ENCODE data around the gene PDE4B.

The PDE4B gene

GRCh38 chr1:65938506-65938905 is 145.8 kb downstream of the PDE4B start:
- TF ChIP-seq CTCF (IDR thresholded peaks at IDR 0.05; ENCODE audit: extremely low read depth, missing control alignments), result no peak
- DNase-seq (ENCODE audit: low spot score), result no peak

GRCh38 chr1:65939191-65939590 is 146.5 kb downstream of the PDE4B start:
- DNase-seq (ENCODE audit: low spot score), result no peak
- no peak for TF ChIP-seq CTCF (IDR thresholded peaks at IDR 0.05; ENCODE audit: extremely low read depth, missing control alignments)

GRCh38 chr1:65939636-65940035 is 146.9 kb downstream of the PDE4B start:
- no peak for DNase-seq (ENCODE audit: low spot score)
- no peak for TF ChIP-seq CTCF (IDR thresholded peaks at IDR 0.05; ENCODE audit: extremely low read depth, missing control alignments)

- no peak for DNase-seq (ENCODE audit: low spot score)
- TF ChIP-seq CTCF (IDR thresholded peaks at IDR 0.05; ENCODE audit: extremely low read depth, missing control alignments), result no peak
Measured at GRCh38 chr1:65940126-65940525, 147.4 kb downstream of the PDE4B start.

- no peak for TF ChIP-seq CTCF (IDR thresholded peaks at IDR 0.05; ENCODE audit: extremely low read depth, missing control alignments)
- no peak for DNase-seq (ENCODE audit: low spot score)
Measured at GRCh38 chr1:65942476-65942875, 149.8 kb downstream of the PDE4B start.

- no peak for TF ChIP-seq CTCF (IDR thresholded peaks at IDR 0.05; ENCODE audit: extremely low read depth, missing control alignments)
- no peak for DNase-seq (ENCODE audit: low spot score)
Measured at GRCh38 chr1:65946376-65946775, 153.7 kb downstream of the PDE4B start.

GRCh38 chr1:65946960-65947359 is 154.3 kb downstream of the PDE4B start:
- TF ChIP-seq CTCF (IDR thresholded peaks at IDR 0.05; ENCODE audit: extremely low read depth, missing control alignments), result no peak
- DNase-seq (ENCODE audit: low spot score), result no peak

Measured in GM20000 (cell line).